Sigmoid colon (tissue), 4 donors: ENCODE results near the gene SEMA4G.

ENCODE experiments used
- CTCF ChIP-seq, 4 experiments: fragments of 450-650 bp in 3 of 4; fragments of 200-600 bp in 1 of 4; IDR thresholded peaks; one replicate each; pipeline ENCODE4 v1.5.1; 2016 to 2019; ENCODE audit warnings: antibody characterized with exemption in 4 of 4, mild to moderate bottlenecking in 3 of 4, moderate library complexity in 2 of 4
- POLR2A ChIP-seq, 2 donors: fragments of 450-650 bp; IDR thresholded peaks; one replicate each; pipeline ENCODE4 v1.6.1; 2016; ENCODE audit warnings: antibody characterized with exemption in 2 of 2, mild to moderate bottlenecking in 2 of 2, moderate library complexity in 2 of 2
- POLR2AphosphoS5 ChIP-seq, 4 donors: sonication (generic); formaldehyde crosslinking; IDR thresholded peaks; one replicate each; pipeline ENCODE4 v1.6.1; 2017; ENCODE audit warnings: antibody characterized with exemption in 4 of 4

GRCh38 chr10:101015582-101015973 is 46.3 kb downstream of the SEMA4G start:
- TF ChIP-seq CTCF (IDR thresholded peaks at IDR 0.05) (no peak), POLR2AphosphoS5 (IDR thresholded peaks at IDR 0.05) (no peak), POLR2A (IDR thresholded peaks at IDR 0.05) (no peak)
